Inflammatory macrophage treated with lipopolysaccharide for 1 hour (primary cell): ENCODE measurements around the gene ROBO1.

Experiments used
- DNase-seq, 2 donors: peaks; one replicate each; pipeline ENCODE4 v3.0.0-alpha.2; 2020 to 2022

Gene ROBO1

GRCh38 chr3:79002465-79003372 lies 765.1 kb downstream of the ROBO1 start:
- DNase-seq, result no peak

- no peak for DNase-seq
Measured at GRCh38 chr3:79001255-79001654, 766.5 kb downstream of the ROBO1 start.

GRCh38 chr3:78999139-78999538 lies 768.7 kb downstream of the ROBO1 start:
- no peak for DNase-seq

- no peak for DNase-seq
Measured at GRCh38 chr3:78995087-78995486, 772.7 kb downstream of the ROBO1 start.

- DNase-seq, result no peak
Measured at GRCh38 chr3:78994174-78995027, 773.4 kb downstream of the ROBO1 start.

- DNase-seq, result no peak
Measured at GRCh38 chr3:78993375-78993774, 774.4 kb downstream of the ROBO1 start.

- no peak for DNase-seq
Measured at GRCh38 chr3:78992830-78993229, 775.0 kb downstream of the ROBO1 start.

GRCh38 chr3:78992400-78992799 lies 775.4 kb downstream of the ROBO1 start:
- no peak for DNase-seq

GRCh38 chr3:78991656-78992055 lies 776.1 kb downstream of the ROBO1 start:
- no peak for DNase-seq

- no peak for DNase-seq
Measured at GRCh38 chr3:78990156-78990555, 777.6 kb downstream of the ROBO1 start.

GRCh38 chr3:78988324-78988723 lies 779.5 kb downstream of the ROBO1 start:
- DNase-seq, result no peak

GRCh38 chr3:78986416-78987101 lies 781.2 kb downstream of the ROBO1 start:
- no peak for DNase-seq

- no peak for DNase-seq
Measured at GRCh38 chr3:78985981-78986380, 781.8 kb downstream of the ROBO1 start.

- DNase-seq, result no peak
Measured at GRCh38 chr3:78979028-78979427, 788.8 kb downstream of the ROBO1 start.

GRCh38 chr3:78978037-78978436 lies 789.8 kb downstream of the ROBO1 start:
- no peak for DNase-seq

GRCh38 chr3:78977073-78977472 lies 790.7 kb downstream of the ROBO1 start:
- no peak for DNase-seq

- DNase-seq, result no peak
Measured at GRCh38 chr3:78976200-78976599, 791.6 kb downstream of the ROBO1 start.

GRCh38 chr3:78974181-78974790 lies 793.5 kb downstream of the ROBO1 start:
- DNase-seq, result no peak

- DNase-seq, result no peak
Measured at GRCh38 chr3:78972617-78973301, 795.0 kb downstream of the ROBO1 start.

- no peak for DNase-seq
Measured at GRCh38 chr3:78970656-78971055, 797.1 kb downstream of the ROBO1 start.

GRCh38 chr3:78969483-78969882 lies 798.3 kb downstream of the ROBO1 start:
- DNase-seq, result no peak

- no peak for DNase-seq
Measured at GRCh38 chr3:78967061-78967460, 800.7 kb downstream of the ROBO1 start.
